NB4 (cell line): ENCODE data around the gene RRAGC.

ENCODE experiments used
- DNase-seq: peaks from one replicate; pipeline ENCODE4 v3.0.0; 2010; ENCODE audit warnings: low read depth
- H3K4me3 ChIP-seq: one replicate; pipeline ENCODE4 v1.5.1; 2011; ENCODE audit warnings: mild to moderate bottlenecking, low read depth, low read length, moderate library complexity
- MYC ChIP-seq: IDR thresholded peaks from 2 replicates; pipeline ENCODE4 v1.6.1; 2011; ENCODE audit warnings: low read depth, low read length
- POLR2A ChIP-seq: IDR thresholded peaks from 2 replicates; pipeline ENCODE4 v1.6.1; 2011; ENCODE audit warnings: mild to moderate bottlenecking; ENCODE audit not compliant: insufficient read length; ENCODE audit errors: extremely low read depth
- TF ChIP-seq, protein P1 (sequence below): IDR thresholded peaks from one replicate; pipeline ENCODE4 v1.5.1; 2012; ENCODE audit warnings: low read depth, low read length
- TF ChIP-seq, protein P2 (sequence below): IDR thresholded peaks from 2 replicates; pipeline ENCODE4 v1.6.1; 2011; ENCODE audit warnings: low read depth, low read length

The RRAGC gene

DNA sequence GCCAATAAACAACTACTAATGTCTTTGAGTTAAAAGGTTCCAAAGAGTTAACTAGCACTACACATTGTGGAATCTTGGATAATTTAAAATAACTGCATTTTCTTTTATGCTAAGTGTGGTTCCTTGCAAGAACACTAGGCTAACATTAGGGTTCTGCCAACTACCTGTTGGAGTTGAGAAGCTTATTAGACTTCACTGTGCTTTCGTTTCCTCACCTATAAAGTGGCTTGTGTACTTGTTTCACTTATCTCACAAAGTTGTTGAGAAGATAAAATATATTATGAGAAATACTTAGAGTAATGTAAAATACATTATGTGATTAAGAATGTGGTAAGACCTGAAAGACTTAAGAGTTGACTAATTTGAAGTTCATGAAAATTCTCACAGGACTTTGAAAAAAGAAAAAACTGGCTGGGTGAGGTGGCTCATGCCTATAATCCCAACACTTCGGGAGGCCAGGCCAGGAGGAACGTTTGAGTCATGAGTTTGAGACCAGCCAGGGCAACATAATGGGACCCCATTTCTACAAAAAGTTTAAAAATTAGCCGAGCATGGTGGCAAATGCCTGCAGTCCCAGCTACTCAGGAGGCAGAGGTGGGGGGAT is 5.6 kb upstream of the RRAGC start:
- DNase-seq: no peak
- TF ChIP-seq, protein P1, sequence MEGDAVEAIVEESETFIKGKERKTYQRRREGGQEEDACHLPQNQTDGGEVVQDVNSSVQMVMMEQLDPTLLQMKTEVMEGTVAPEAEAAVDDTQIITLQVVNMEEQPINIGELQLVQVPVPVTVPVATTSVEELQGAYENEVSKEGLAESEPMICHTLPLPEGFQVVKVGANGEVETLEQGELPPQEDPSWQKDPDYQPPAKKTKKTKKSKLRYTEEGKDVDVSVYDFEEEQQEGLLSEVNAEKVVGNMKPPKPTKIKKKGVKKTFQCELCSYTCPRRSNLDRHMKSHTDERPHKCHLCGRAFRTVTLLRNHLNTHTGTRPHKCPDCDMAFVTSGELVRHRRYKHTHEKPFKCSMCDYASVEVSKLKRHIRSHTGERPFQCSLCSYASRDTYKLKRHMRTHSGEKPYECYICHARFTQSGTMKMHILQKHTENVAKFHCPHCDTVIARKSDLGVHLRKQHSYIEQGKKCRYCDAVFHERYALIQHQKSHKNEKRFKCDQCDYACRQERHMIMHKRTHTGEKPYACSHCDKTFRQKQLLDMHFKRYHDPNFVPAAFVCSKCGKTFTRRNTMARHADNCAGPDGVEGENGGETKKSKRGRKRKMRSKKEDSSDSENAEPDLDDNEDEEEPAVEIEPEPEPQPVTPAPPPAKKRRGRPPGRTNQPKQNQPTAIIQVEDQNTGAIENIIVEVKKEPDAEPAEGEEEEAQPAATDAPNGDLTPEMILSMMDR: no peak
- TF ChIP-seq, protein P2, sequence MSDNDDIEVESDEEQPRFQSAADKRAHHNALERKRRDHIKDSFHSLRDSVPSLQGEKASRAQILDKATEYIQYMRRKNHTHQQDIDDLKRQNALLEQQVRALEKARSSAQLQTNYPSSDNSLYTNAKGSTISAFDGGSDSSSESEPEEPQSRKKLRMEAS: no peak
- TF ChIP-seq MYC (no peak), POLR2A (no peak)

DNA sequence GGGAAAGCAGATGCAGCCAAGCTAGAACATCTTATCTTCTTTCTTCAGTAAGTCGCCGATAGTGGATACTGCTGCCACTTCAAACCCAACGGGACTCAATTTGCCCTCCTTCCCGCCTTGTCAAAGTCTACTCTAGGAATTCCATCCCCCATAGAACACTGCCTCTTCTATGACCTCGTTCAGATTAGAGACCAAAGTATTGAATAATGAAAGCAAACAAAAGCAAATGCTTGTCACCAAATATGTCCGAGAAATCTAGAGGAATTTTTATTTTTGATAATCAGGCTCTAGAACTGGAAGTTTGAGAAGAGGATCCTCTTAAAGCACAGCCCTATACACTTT is 853 bp upstream of the RRAGC start:
- TF ChIP-seq, protein P1: no peak
- TF ChIP-seq MYC: no peak
- TF ChIP-seq, protein P2: no peak
- no peak for TF ChIP-seq POLR2A
- peak overlapping the region; percentile 65 for H3K4me3 ChIP-seq
- DNase-seq: no peak

More for the DNA sequence above, 5.6 kb upstream of the RRAGC start:
- no peak overlapping the region for H3K4me3 ChIP-seq

GRCh38 chr1:38858833-38859560 is 575 bp downstream of the RRAGC start:
- peak overlapping the region; percentile 81 for H3K4me3 ChIP-seq
- TF ChIP-seq, protein P2: no peak
- TF ChIP-seq MYC (no peak), POLR2A (no peak)
- TF ChIP-seq, protein P1: no peak
- peak; percentile 61 for DNase-seq

DNA sequence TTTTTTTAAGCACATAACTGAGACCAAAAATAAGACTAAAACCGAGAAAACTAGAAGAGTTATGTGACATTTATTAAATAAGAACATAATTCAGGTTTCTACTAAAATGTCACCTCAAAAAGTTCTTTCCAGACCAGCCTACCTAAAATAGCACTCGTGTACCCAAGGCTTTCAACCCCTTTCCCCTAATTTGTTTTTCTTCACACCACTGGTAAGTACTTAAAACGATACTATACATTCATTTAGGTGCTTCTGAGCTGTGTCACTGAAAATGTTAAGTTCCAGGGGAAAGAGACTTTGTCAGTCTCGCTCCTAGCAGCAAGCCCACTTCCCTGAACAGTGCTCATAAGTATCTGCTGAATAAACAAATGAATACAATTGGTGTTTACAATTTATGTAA is 6.8 kb downstream of the RRAGC start:
- TF ChIP-seq, protein P1: no peak
- TF ChIP-seq POLR2A (no peak), MYC (no peak)
- TF ChIP-seq, protein P2: no peak
- no peak overlapping the region for H3K4me3 ChIP-seq
- no peak for DNase-seq

- TF ChIP-seq MYC (no peak), POLR2A (no peak)
- TF ChIP-seq, protein P1: no peak
- TF ChIP-seq, protein P2: no peak
- peak; percentile 63 for DNase-seq
- H3K4me3 ChIP-seq: no peak overlapping the region
These were observed 11.5 kb downstream of the RRAGC start for GRCh38 chr1:38848071-38848470.
